Esophagus squamous epithelium (tissue), 4 donors: ENCODE data around the gene RTN4RL1.

Experiments used
- POLR2A ChIP-seq, 4 donors: fragments of 450-650 bp; IDR thresholded peaks; one replicate each; pipeline ENCODE4 v1.6.1; 2017; ENCODE audit warnings: antibody characterized with exemption in 4 of 4, mild to moderate bottlenecking in 4 of 4, moderate library complexity in 3 of 4
- TF ChIP-seq, protein P1 (sequence below), 6 experiments: fragments of 450-650 bp in 4 of 6; fragments of 200-600 bp in 2 of 6; sonication (generic) in 2 of 6; IDR thresholded peaks; one replicate each; pipeline ENCODE4 v1.5.1; 2016 to 2019; ENCODE audit warnings: antibody characterized with exemption in 6 of 6, mild to moderate bottlenecking in 4 of 6, moderate library complexity in 4 of 6

- TF ChIP-seq, protein P1, sequence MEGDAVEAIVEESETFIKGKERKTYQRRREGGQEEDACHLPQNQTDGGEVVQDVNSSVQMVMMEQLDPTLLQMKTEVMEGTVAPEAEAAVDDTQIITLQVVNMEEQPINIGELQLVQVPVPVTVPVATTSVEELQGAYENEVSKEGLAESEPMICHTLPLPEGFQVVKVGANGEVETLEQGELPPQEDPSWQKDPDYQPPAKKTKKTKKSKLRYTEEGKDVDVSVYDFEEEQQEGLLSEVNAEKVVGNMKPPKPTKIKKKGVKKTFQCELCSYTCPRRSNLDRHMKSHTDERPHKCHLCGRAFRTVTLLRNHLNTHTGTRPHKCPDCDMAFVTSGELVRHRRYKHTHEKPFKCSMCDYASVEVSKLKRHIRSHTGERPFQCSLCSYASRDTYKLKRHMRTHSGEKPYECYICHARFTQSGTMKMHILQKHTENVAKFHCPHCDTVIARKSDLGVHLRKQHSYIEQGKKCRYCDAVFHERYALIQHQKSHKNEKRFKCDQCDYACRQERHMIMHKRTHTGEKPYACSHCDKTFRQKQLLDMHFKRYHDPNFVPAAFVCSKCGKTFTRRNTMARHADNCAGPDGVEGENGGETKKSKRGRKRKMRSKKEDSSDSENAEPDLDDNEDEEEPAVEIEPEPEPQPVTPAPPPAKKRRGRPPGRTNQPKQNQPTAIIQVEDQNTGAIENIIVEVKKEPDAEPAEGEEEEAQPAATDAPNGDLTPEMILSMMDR (IDR thresholded peaks at IDR 0.05), result no peak
- TF ChIP-seq POLR2A (IDR thresholded peaks at IDR 0.05), result no peak
These were observed 45.8 kb downstream of the RTN4RL1 start for GRCh38 chr17:1979182-1979985.
